HepG2 (cell line): ENCODE measurements around the gene UQCRHL. TPM values are rescaled to one million over a fixed set of nuclear protein-coding genes. Genes with fewer than 3 reads are reported as not detected.

Experiments
- HMG20A ChIP-seq: IDR thresholded peaks from 2 replicates; pipeline ENCODE4 v1.6.1; 2016; ENCODE audit warnings: borderline replicate concordance
- HNRNPLL ChIP-seq: fragments of 200-400 bp; formaldehyde crosslinking; IDR thresholded peaks from 2 replicates; pipeline ENCODE4 v1.6.1; 2017; ENCODE audit warnings: mild to moderate bottlenecking, low read depth, low read length; ENCODE audit not compliant: poor library complexity, severe bottlenecking
- KDM5B ChIP-seq: sonication (generic); formaldehyde crosslinking; IDR thresholded peaks from 2 replicates; pipeline ENCODE4 v1.4.0; 2020; ENCODE audit warnings: missing genetic modification reagents, mild to moderate bottlenecking, borderline replicate concordance
- MEIS1 ChIP-seq: sonication (generic); formaldehyde crosslinking; IDR thresholded peaks from 2 replicates; pipeline ENCODE4 v1.9.0; 2021; ENCODE audit warnings: mild to moderate bottlenecking, missing genetic modification reagents, moderate library complexity, borderline replicate concordance
- MEIS2 ChIP-seq: sonication (generic); formaldehyde crosslinking; IDR thresholded peaks from 2 replicates; pipeline ENCODE4 v1.9.0; 2021; ENCODE audit warnings: mild to moderate bottlenecking, missing genetic modification reagents
- PATZ1 ChIP-seq: sonication (generic); formaldehyde crosslinking; IDR thresholded peaks from 2 replicates; pipeline ENCODE4 v1.4.0; 2020; ENCODE audit warnings: missing genetic modification reagents
- SRSF1 ChIP-seq: fragments of 200-400 bp; formaldehyde crosslinking; optimal IDR thresholded peaks from 2 replicates; pipeline ENCODE3; 2017; ENCODE audit warnings: mild to moderate bottlenecking, low read depth, low read length, moderate library complexity
- TFAP4 ChIP-seq: sonication (generic); IDR thresholded peaks from 2 replicates; pipeline ENCODE4 v1.6.1; 2016; ENCODE audit warnings: low read depth, borderline replicate concordance
- TRIM22 ChIP-seq: fragments of 450-650 bp; IDR thresholded peaks from 2 replicates; pipeline ENCODE4 v1.6.1; 2017
- UBTF ChIP-seq: sonication (generic); formaldehyde crosslinking; IDR thresholded peaks from 2 replicates; pipeline ENCODE4 v1.4.0; 2020; ENCODE audit warnings: mild to moderate bottlenecking, missing genetic modification reagents
- ZBTB7B ChIP-seq: sonication (generic); formaldehyde crosslinking; IDR thresholded peaks from 2 replicates; pipeline ENCODE4 v1.4.0; 2020; ENCODE audit warnings: missing genetic modification reagents
- ZFP91 ChIP-seq: sonication (generic); formaldehyde crosslinking; IDR thresholded peaks from 2 replicates; pipeline ENCODE4 v1.9.0; 2022; ENCODE audit warnings: missing genetic modification reagents, mild to moderate bottlenecking, borderline replicate concordance
- ZNF281 ChIP-seq: sonication (generic); formaldehyde crosslinking; IDR thresholded peaks from 2 replicates; pipeline ENCODE4 v1.4.0; 2020; ENCODE audit warnings: missing genetic modification reagents, borderline replicate concordance
- ZNF629 ChIP-seq: sonication (generic); formaldehyde crosslinking; conservative IDR thresholded peaks from 2 replicates; pipeline ENCODE4 v1.5.0; 2020; ENCODE audit warnings: missing genetic modification reagents
- ZNF672 ChIP-seq: sonication (generic); formaldehyde crosslinking; IDR thresholded peaks from 2 replicates; pipeline ENCODE4 v1.8.1; 2022; ENCODE audit warnings: missing genetic modification reagents
- ZNF749 ChIP-seq: sonication (generic); formaldehyde crosslinking; IDR thresholded peaks from 2 replicates; pipeline ENCODE4 v1.8.0; 2022; ENCODE audit warnings: mild to moderate bottlenecking, missing genetic modification reagents, moderate library complexity, borderline replicate concordance
- polyA plus RNA-seq, 8 experiments: library from polyadenylated mRNA; depleted of rRNA in 3 of 8; stranded (reverse) in 7 of 8; unstranded in 1 of 8; fragments of >200 nt; fragmentation: Illumina TruSeq in 4 of 8; extraction: Trizol in 4 of 8; gene quantifications; 2 replicates each; pipeline versions ENCODE4 v1.2.1 to v1.2.3, GENCODE V29; 2011 to 2016; ENCODE audit warnings: low read depth in 4 of 8, missing spikeins in 1 of 8, mixed read lengths in 1 of 8; ENCODE audit not compliant: insufficient read depth in 1 of 8
- total RNA-seq, 5 experiments: library from RNA; depleted of rRNA; stranded (reverse); fragments of >200 nt; fragmentation: Illumina TruSeq; extraction: Trizol; gene quantifications; 2 replicates each; pipeline ENCODE4 v1.2.3, GENCODE V29; 2016; ENCODE audit warnings: low read depth in 1 of 5

The UQCRHL gene
- total and polyA plus RNA-seq, 2 of the 13 experiments (the other 11 are each of a cell fraction or from before 2014, with no cell fraction given): 1.8 to 2.3 TPM

- peak; percentile 43 for TF ChIP-seq HNRNPLL
- peak; percentile 69 for TF ChIP-seq PATZ1 (CRISPR knock-in tag)
- TF ChIP-seq SRSF1: peak; percentile 27
- TF ChIP-seq ZNF672 (CRISPR knock-in tag): no peak
- TF ChIP-seq HMG20A (CRISPR knock-in tag): no peak
- TF ChIP-seq ZNF629 (CRISPR knock-in tag): peak; percentile 87
- no peak for TF ChIP-seq TRIM22
- peak; percentile 18; the same call in 1 of the 2 replicates for TF ChIP-seq ZNF281
- peak; percentile 35; the same call in 1 of the 2 replicates for TF ChIP-seq ZFP91 (CRISPR knock-in tag)
- no peak for TF ChIP-seq KDM5B (CRISPR knock-in tag)
- 0 out of 2 replicates have a peak, but pooled peaks have one; percentile 36 for TF ChIP-seq MEIS2 (CRISPR knock-in tag)
- TF ChIP-seq ZNF749 (CRISPR knock-in tag): no peak
- TF ChIP-seq MEIS1 (CRISPR knock-in tag): 0 out of 2 replicates have a peak, but pooled peaks have one; percentile 28
- peak; percentile 75; the same call in 1 of the 2 replicates for TF ChIP-seq TFAP4
- TF ChIP-seq ZBTB7B (CRISPR knock-in tag): peak; percentile 33; the same call in 1 of the 2 replicates
- peak; percentile 30; the same call in 1 of the 2 replicates for TF ChIP-seq UBTF
Measured at GRCh38 chr1:15757575-15758342, 49.7 kb downstream of the UQCRHL start (continued).
